ENCODE results near the gene ACVR1B.

Gene ACVR1B

GRCh38 chr12:52029685-52030084 is 78.2 kb downstream of the ACVR1B start:
- DNase-seq (ENCODE audit: low spot score), result no peak
- in situ Hi-C loops (cut with MboI; ENCODE audit: low pct_unique_long_range_greater_than_20kb, low sequenced_read_pairs, unreplicated experiment), result loop anchor here (10.0 kb wide), 2 partner anchors 55 to 95 kb away; no protein-coding TSS in a partner anchor
- no peak for TF ChIP-seq CTCF (IDR thresholded peaks at IDR 0.05; ENCODE audit: extremely low read depth, insufficient read depth, missing control alignments)

- TF ChIP-seq CTCF (IDR thresholded peaks at IDR 0.05; ENCODE audit: extremely low read depth, insufficient read depth, missing control alignments), result no peak
- in situ Hi-C loops (cut with MboI; ENCODE audit: low pct_unique_long_range_greater_than_20kb, low sequenced_read_pairs, unreplicated experiment), result loop anchor here (10.0 kb wide), 1 partner anchor 52 kb away; no protein-coding TSS in a partner anchor
Observed at GRCh38 chr12:52032446-52032803, 80.9 kb downstream of the ACVR1B start.

GRCh38 chr12:52032804-52033445 is 81.4 kb downstream of the ACVR1B start:
- no peak for TF ChIP-seq CTCF (IDR thresholded peaks at IDR 0.05; ENCODE audit: extremely low read depth, insufficient read depth, missing control alignments)
- in situ Hi-C loops (cut with MboI; ENCODE audit: low pct_unique_long_range_greater_than_20kb, low sequenced_read_pairs, unreplicated experiment), result loop anchor here (10.0 kb wide), 1 partner anchor 52 kb away; no protein-coding TSS in a partner anchor

More at GRCh38 chr12:52032446-52032803, 80.9 kb downstream of the ACVR1B start:
- DNase-seq (ENCODE audit: low spot score), result no peak

GRCh38 chr12:52033446-52034140 is 82.1 kb downstream of the ACVR1B start:
- TF ChIP-seq CTCF (IDR thresholded peaks at IDR 0.05; ENCODE audit: extremely low read depth, insufficient read depth, missing control alignments), result no peak
- DNase-seq (ENCODE audit: low spot score), result no peak
- in situ Hi-C loops (cut with MboI; ENCODE audit: low pct_unique_long_range_greater_than_20kb, low sequenced_read_pairs, unreplicated experiment), result loop anchor here (10.0 kb wide), 1 partner anchor 51 kb away; no protein-coding TSS in a partner anchor

More at GRCh38 chr12:52032804-52033445, 81.4 kb downstream of the ACVR1B start:
- DNase-seq (ENCODE audit: low spot score), result peak; percentile 97

- DNase-seq (ENCODE audit: low spot score), result no peak
- in situ Hi-C loops (cut with MboI; ENCODE audit: low pct_unique_long_range_greater_than_20kb, low sequenced_read_pairs, unreplicated experiment), result loop anchor here (10.0 kb wide), 1 partner anchor 50 kb away; no protein-coding TSS in a partner anchor
- TF ChIP-seq CTCF (IDR thresholded peaks at IDR 0.05; ENCODE audit: extremely low read depth, insufficient read depth, missing control alignments), result no peak
Observed at GRCh38 chr12:52035190-52035589, 83.7 kb downstream of the ACVR1B start.

- DNase-seq (ENCODE audit: low spot score), result no peak
- TF ChIP-seq CTCF (IDR thresholded peaks at IDR 0.05; ENCODE audit: extremely low read depth, insufficient read depth, missing control alignments), result no peak
- in situ Hi-C loops (cut with MboI; ENCODE audit: low pct_unique_long_range_greater_than_20kb, low sequenced_read_pairs, unreplicated experiment), result loop anchor here (10.0 kb wide), 1 partner anchor 49 kb away; no protein-coding TSS in a partner anchor
Observed at GRCh38 chr12:52035926-52036325, 84.4 kb downstream of the ACVR1B start.

Data from GM13977 (cell line).